Endothelial cell of hepatic sinusoid (primary cell): ENCODE measurements around the gene NR1I3.

Experiments used
- in situ Hi-C: cut with HindIII; loops from 2 replicates; pipeline ENCODE4 v1.10.0; 2017; ENCODE audit warnings: low sequenced_read_pairs

The NR1I3 gene

DNA sequence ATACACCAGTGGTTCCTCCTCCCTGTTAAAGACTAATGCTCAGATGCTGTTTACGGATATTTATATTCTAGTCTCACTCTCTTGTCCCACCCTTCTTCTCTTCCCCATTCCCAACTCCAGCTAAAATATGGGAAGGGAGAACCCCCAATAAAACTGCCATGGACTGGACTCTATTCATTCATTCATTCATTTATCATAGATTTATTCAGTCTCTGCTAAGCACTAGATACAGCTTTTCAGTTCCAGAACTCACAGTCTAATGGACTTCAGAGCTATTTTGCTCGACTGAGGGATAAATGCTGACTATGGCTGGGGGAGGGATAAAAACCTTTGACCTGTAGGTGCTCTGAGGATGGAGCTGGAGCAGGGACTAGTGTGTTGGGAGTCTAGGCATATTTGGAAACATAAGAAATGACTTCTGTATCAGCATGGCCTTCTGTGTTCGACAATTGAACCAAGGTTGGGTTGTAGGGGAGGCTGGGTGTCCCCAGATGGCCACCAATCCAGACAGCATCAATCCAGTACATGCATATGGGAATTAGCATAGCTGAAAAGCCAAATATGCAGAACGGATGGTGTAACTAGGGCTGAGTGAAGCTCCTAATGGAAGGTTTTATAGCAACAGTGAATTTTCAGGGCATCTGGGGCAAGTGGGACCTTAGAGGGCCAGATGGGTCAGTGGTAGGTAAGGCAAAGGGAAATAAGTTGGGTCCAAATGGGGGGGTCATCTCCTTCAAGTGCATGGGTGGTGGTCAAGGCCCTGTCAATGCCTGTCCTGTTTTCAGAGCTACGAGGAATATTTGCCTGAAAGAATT lies 18.7 kb downstream of the NR1I3 start:
- in situ Hi-C loops: loop anchor here (5.0 kb wide), 1 partner anchor 88 kb away; the partner anchor contains the start of gene MPZ

DNA sequence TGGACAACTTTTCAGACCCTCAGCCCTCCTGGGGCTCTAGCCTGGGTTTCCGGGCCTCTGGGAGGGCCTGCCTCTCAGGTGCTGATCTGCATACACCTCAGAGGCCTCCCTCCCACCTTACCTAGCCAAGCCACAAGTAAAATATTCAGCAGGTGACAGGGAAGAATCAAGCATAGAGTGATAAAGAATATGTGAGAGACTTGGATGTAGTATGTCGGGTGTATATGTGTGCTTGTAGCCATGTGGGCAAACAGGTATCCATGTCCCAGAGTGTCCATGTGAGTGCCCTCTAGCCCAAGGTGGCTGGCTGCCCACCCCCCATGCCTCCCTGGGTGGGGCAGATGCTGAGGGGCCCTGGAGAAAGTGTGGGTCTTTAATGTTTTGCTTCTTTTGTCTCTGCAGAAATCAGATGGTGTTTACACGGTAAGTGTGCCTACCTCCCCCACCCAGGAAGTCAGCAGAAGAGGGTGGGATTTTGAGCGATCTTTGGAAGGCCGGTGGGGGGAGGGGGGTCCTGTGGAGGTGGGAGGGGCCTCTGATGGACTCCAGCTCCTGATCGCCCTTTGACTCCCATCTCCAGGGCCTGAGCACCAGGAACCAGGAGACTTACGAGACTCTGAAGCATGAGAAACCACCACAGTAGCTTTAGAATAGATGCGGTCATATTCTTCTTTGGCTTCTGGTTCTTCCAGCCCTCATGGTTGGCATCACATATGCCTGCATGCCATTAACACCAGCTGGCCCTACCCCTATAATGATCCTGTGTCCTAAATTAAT lies 19.5 kb downstream of the NR1I3 start:
- in situ Hi-C loops: loop anchor here (5.0 kb wide), 1 partner anchor 89 kb away; the partner anchor contains the start of gene MPZ

GRCh38 chr1:161217831-161218230 lies 20.2 kb downstream of the NR1I3 start:
- in situ Hi-C loops: loop anchor here (5.0 kb wide), 1 partner anchor 89 kb away; the partner anchor contains the start of gene MPZ

DNA sequence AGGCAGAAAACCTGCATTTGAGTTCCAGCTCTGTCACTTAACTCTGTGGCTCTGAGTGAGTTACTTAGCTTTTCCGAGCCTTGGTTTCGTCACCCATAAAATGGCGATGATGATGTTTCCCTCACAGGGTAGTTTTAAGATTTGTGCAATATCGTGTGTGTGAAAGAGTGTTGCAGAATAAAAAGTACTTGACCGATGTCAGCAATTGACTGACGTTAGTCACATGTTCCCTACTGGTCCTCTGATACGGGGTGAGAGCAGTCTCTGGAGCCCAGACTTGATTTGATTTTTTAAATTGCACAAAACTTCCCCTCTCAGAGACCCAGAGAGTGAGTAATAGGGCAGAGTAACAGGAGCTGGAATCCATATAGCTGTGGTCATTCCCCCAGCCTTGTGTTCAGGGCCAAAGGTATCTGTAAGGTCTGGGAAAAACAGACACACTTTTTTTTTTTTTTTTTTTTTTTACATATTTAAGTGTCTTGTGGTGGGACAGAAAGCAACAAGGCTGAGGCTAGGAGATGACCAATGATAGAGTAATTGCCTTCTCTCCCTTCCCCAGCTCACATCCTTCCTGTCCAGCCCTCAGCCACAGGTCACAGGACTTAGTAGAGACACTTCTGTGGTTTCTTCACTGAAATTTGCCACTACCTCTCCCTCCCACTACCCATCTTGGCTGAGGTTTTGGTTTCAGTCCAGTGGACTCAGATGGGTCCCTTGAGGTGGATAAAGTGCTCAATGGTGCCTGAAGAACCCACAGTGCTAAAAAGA lies 20.9 kb downstream of the NR1I3 start:
- in situ Hi-C loops: loop anchor here (5.0 kb wide), 1 partner anchor 90 kb away; the partner anchor contains the start of gene MPZ

- in situ Hi-C loops: loop anchor here (5.0 kb wide), 1 partner anchor 92 kb away; the partner anchor contains the start of gene MPZ
Measured at GRCh38 chr1:161215076-161215475, 22.9 kb downstream of the NR1I3 start, which contains the start of gene FCER1G. Gene FCER1G, plus strand, starts transcription at chr1:161215295. Its CDS starts 27 bp downstream, at chr1:161215322.

- in situ Hi-C loops: no loop called here
Measured at GRCh38 chr1:161214369-161214768, 23.6 kb downstream of the NR1I3 start.

- in situ Hi-C loops: loop anchor here (5.0 kb wide), 1 partner anchor 172 kb away; no protein-coding TSS in a partner anchor
Measured at GRCh38 chr1:161209790-161210409, 28.1 kb downstream of the NR1I3 start.

DNA sequence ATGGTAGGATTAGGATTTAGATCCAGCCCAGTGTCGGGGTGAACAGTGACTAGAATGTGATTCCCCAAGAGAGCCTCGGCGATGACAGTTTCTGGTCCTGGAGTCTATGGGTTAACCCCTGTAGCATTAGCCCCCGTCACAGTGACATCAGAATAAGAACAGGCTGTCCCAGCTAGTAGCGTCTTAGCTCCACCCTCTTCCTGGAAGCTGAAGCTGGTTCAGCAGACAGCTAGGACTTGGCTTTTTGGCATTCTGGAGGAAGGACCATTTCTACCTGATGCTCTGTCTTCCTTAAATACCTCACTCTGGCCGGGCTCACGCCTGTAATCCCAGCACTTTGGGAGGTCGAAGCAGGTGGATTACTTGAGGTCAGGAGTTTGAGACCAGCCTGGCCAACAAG lies 30.8 kb downstream of the NR1I3 start:
- in situ Hi-C loops: loop anchor here (5.0 kb wide), 1 partner anchor 175 kb away; no protein-coding TSS in a partner anchor

GRCh38 chr1:161206411-161207140 lies 31.4 kb downstream of the NR1I3 start:
- in situ Hi-C loops: loop anchor here (5.0 kb wide), 1 partner anchor 176 kb away; no protein-coding TSS in a partner anchor

- in situ Hi-C loops: no loop called here
Measured at GRCh38 chr1:161201836-161202712, 35.9 kb downstream of the NR1I3 start, which contains the start of gene NDUFS2. Gene NDUFS2, plus strand, starts transcription at chr1:161202367. Its CDS starts 19 bp downstream, at chr1:161202386.

DNA sequence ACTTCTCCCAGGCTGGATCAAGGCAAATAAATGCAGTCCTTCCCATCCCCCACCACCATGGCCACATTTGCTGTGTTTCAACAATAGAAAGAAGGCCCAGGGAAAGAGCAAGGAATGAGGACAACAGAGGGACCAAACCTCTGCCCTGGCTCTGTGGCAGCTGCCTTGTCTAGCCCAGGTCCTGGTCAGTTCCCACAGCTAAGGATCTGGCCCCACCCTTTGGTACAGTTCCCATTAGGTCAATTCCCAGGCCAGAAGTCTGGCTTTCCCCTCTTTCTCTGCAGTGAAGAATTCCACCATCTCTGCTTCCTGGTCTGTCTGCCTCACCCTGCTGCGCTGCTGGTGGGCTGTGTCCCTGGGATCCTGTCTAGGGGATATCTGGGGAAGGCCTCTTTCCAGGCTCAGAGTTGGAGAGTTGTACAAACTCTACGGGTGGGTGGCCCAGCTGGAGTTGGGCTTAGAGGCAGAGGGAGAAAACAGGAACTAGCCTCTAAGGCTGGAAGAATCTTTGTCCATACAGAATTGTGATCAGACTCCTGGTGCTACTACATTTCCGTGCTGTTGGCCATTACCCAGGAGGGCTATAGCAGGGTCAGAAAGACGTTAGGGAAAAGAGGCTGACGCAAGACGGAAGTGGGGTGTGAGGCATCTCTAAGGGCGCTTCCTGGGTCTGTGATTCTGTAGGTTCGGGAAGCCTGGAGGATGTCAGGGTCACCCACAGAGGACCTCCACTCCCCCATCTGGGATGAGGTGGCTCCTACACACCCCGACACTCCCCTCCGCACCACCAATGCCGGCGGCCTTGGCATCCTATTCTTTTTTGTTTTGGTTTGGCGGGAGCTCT lies 36.8 kb downstream of the NR1I3 start:
- in situ Hi-C loops: no loop called here

- in situ Hi-C loops: no loop called here
Measured at GRCh38 chr1:161200421-161200991, 37.5 kb downstream of the NR1I3 start.

- in situ Hi-C loops: no loop called here
Measured at GRCh38 chr1:161199506-161200139, 38.4 kb downstream of the NR1I3 start.

GRCh38 chr1:161198897-161199431 lies 39.0 kb downstream of the NR1I3 start, which contains the start of gene ADAMTS4:
Gene ADAMTS4, minus strand, starts transcription at chr1:161199054. Its CDS starts 427 bp downstream, at chr1:161198627.
- in situ Hi-C loops: no loop called here

GRCh38 chr1:161198194-161198896 lies 39.7 kb downstream of the NR1I3 start:
- in situ Hi-C loops: no loop called here
